GM21526 (cell line): ENCODE measurements around the gene GRIN3B.

Experiments used
- ATAC-seq: cut with Tn5 transposase; IDR thresholded peaks from one replicate; pipeline ENCODE4 v1.9.1; 2021; ENCODE audit warnings: moderate library complexity; ENCODE audit not compliant: unreplicated experiment, low FRiP score

Gene GRIN3B

GRCh38 chr19:963486-963951 lies 36.7 kb upstream of the GRIN3B start:
- ATAC-seq, result no peak

- no peak for ATAC-seq
These were observed 36.1 kb upstream of the GRIN3B start for GRCh38 chr19:964116-964520.

- no peak for ATAC-seq
These were observed 35.2 kb upstream of the GRIN3B start for GRCh38 chr19:964761-965694.

GRCh38 chr19:966485-967088 lies 33.6 kb upstream of the GRIN3B start:
- ATAC-seq, result no peak

- ATAC-seq, result no peak
These were observed 29.5 kb upstream of the GRIN3B start for GRCh38 chr19:970695-971094.

- no peak for ATAC-seq
These were observed 28.4 kb upstream of the GRIN3B start for GRCh38 chr19:971795-972194.

- ATAC-seq, result no peak
These were observed 27.9 kb upstream of the GRIN3B start for GRCh38 chr19:972281-972680.

- ATAC-seq, result no peak
These were observed 26.3 kb upstream of the GRIN3B start for GRCh38 chr19:973726-974563.

- ATAC-seq, result no peak
These were observed 25.5 kb upstream of the GRIN3B start for GRCh38 chr19:974564-975257.

GRCh38 chr19:976476-976875 lies 23.7 kb upstream of the GRIN3B start:
- no peak for ATAC-seq

GRCh38 chr19:977058-977464 lies 23.2 kb upstream of the GRIN3B start:
- ATAC-seq, result no peak

- ATAC-seq, result no peak
These were observed 20.9 kb upstream of the GRIN3B start for GRCh38 chr19:979318-979741.

GRCh38 chr19:980133-980998 lies 19.9 kb upstream of the GRIN3B start:
- ATAC-seq, result no peak

GRCh38 chr19:982567-983170 lies 17.6 kb upstream of the GRIN3B start:
- peak; percentile 52 for ATAC-seq

- ATAC-seq, result peak; percentile 46
These were observed 15.9 kb upstream of the GRIN3B start, which contains the start of gene WDR18 for GRCh38 chr19:984165-984967. TSS of gene WDR18 (plus strand) at chr19:984345. CDS start at chr19:984354, 9 bp downstream.

GRCh38 chr19:986083-986482 lies 14.1 kb upstream of the GRIN3B start:
- ATAC-seq, result no peak

- no peak for ATAC-seq
These were observed 12.1 kb upstream of the GRIN3B start for GRCh38 chr19:988081-988480.

GRCh38 chr19:988510-988909 lies 11.7 kb upstream of the GRIN3B start:
- no peak for ATAC-seq
